Measurements from ENCODE around the gene HELZ2. TPM values are rescaled to one million over a fixed set of nuclear protein-coding genes. Genes with fewer than 3 reads are reported as not detected.

The HELZ2 gene
- total RNA-seq, 4 donors from 2014 or later: 3.5 to 41.9 (median 22.1) TPM

- Histone ChIP-seq H3K27ac (no peak overlapping the region), H3K4me1 (no peaks in the 10 kb centered on the region), H3K9me3 (no peaks in the 10 kb centered on the region), H3K4me3 (no peak overlapping the region), H3K27me3 (peaks cover 4 to 6% of the 10 kb centered on the region in 2 donors), H3K36me3 (no peaks in the 10 kb centered on the region)
- DNase-seq: no peak
- intact Hi-C loops (cut with DNase I; ENCODE audit: low total_unique reads): no loop called here
- TF ChIP-seq POLR2A (IDR thresholded peaks at IDR 0.05): no peak
- TF ChIP-seq, protein P1, sequence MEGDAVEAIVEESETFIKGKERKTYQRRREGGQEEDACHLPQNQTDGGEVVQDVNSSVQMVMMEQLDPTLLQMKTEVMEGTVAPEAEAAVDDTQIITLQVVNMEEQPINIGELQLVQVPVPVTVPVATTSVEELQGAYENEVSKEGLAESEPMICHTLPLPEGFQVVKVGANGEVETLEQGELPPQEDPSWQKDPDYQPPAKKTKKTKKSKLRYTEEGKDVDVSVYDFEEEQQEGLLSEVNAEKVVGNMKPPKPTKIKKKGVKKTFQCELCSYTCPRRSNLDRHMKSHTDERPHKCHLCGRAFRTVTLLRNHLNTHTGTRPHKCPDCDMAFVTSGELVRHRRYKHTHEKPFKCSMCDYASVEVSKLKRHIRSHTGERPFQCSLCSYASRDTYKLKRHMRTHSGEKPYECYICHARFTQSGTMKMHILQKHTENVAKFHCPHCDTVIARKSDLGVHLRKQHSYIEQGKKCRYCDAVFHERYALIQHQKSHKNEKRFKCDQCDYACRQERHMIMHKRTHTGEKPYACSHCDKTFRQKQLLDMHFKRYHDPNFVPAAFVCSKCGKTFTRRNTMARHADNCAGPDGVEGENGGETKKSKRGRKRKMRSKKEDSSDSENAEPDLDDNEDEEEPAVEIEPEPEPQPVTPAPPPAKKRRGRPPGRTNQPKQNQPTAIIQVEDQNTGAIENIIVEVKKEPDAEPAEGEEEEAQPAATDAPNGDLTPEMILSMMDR (IDR thresholded peaks at IDR 0.05): no peak
Observed at GRCh38 chr20:63531686-63532448, 42.2 kb downstream of the HELZ2 start.

GRCh38 chr20:63530788-63531160 lies 43.3 kb downstream of the HELZ2 start:
- intact Hi-C loops (cut with DNase I; ENCODE audit: low total_unique reads): no loop called here
- Histone ChIP-seq H3K27ac (no peak overlapping the region), H3K4me1 (no peaks in the 10 kb centered on the region), H3K9me3 (no peaks in the 10 kb centered on the region), H3K4me3 (no peak overlapping the region), H3K27me3 (peaks cover 0 to 4% of the 10 kb centered on the region in 2 donors), H3K36me3 (no peaks in the 10 kb centered on the region)
- no peak for DNase-seq
- TF ChIP-seq POLR2A (IDR thresholded peaks at IDR 0.05): no peak
- TF ChIP-seq, protein P1 (IDR thresholded peaks at IDR 0.05): no peak

DNA sequence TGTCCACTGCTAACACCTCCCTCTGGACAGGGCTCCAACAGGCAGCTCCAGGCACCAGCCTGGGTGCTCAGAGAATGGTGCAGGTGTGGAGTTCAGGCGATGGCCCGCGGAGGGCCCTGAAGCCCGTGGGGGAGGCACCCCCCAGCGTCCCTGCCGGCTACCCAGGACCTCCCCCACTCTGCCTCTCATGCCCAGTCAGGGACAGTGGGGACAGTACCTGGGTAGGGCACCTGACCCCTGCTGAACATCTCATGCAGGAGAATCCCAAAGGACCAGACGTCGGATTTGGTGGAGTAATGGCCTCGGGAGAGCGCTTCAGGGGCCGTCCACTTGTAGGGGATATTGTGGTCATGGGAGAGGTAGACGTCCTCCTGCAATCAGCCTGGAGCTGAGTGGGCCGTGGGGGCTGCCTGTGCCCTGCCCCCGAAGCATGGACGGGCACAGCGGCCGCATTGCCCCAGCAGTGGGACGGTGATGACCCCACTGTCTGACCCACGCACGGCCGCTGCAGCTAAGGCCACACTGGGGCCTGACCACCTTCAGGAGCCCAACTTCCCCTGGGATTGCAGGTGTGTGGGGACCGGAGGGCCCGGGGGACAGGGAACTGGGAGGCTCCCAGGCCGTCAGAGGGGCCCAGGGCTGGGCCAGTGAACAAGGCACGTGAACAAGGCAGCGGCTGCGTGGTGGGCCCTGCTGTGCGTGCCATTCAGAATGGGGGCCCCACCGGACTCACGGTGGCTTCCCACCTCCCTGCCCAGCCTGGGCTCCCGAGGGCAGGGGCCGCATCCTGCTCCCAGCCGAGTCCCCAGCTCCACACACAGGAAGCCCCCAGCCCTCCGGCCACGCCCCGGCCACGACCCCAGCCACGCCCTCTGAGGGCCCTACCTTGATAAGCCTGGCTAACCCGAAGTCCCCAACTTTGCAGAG lies 43.9 kb downstream of the HELZ2 start:
- H3K36me3 ChIP-seq: no peaks in the 10 kb centered on the region
- intact Hi-C loops (cut with DNase I; ENCODE audit: low total_unique reads): no loop called here
- H3K27ac ChIP-seq: no peak overlapping the region
- TF ChIP-seq, protein P1 (IDR thresholded peaks at IDR 0.05): no peak
- no peak for TF ChIP-seq POLR2A (IDR thresholded peaks at IDR 0.05)
- H3K27me3 ChIP-seq: peaks cover 0 to 4% of the 10 kb centered on the region in 2 donors
- H3K4me1 ChIP-seq: no peaks in the 10 kb centered on the region
- H3K4me3 ChIP-seq: no peak overlapping the region
- DNase-seq: no peak
- H3K9me3 ChIP-seq: no peaks in the 10 kb centered on the region

DNA sequence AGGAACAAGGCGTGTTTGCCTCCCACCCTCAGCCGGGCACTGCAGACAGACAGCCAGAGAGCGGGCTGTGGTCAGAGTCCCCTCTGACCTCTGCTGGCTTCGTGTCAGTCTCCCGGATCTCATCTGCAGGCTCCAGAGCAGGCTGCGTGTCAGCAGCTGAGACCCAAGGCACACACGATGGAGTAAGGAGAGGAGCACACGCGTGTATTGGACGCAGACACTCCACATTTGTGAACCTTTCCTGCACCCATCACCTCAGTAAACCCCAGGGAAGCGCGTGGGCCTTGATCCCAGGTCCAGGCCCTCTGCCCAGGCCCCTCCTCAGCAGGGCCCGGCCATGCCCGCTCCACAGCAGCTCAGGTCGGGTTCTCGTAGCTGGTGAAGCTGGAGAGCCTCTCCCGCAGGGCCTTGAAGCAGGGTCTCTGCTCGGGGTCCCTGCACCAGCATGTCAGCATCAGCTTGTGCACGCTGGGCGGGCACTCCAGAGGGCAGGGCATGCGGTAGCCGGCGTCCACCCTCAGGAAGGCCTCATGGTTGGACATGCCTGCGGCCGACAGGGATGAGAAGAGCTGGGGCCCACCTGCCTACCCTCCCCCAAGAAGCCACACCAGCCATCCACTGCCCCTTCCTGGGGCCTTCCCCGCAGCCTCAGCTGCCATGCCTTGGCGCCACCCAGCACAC lies 44.7 kb downstream of the HELZ2 start:
- H3K27ac ChIP-seq: no peak overlapping the region
- H3K36me3 ChIP-seq: no peaks in the 10 kb centered on the region
- intact Hi-C loops (cut with DNase I; ENCODE audit: low total_unique reads): no loop called here
- H3K27me3 ChIP-seq: peaks cover 0 to under 1% of the 10 kb centered on the region in 2 donors
- no peaks in the 10 kb centered on the region for H3K9me3 ChIP-seq
- no peak for DNase-seq
- no peaks in the 10 kb centered on the region for H3K4me1 ChIP-seq
- TF ChIP-seq POLR2A (IDR thresholded peaks at IDR 0.05): no peak
- TF ChIP-seq, protein P1 (IDR thresholded peaks at IDR 0.05): no peak
- no peak overlapping the region for H3K4me3 ChIP-seq
